Panc1 (cell line): ENCODE results near the gene FBXL19. TPM values are rescaled to one million over a fixed set of nuclear protein-coding genes. Genes with fewer than 3 reads are reported as not detected.

ENCODE experiments used
- ATAC-seq: fragments of 200-7000 bp; cut with Tn5 transposase; 2 replicates; pipeline ENCODE4 v1.9.1; 2020; ENCODE audit warnings: mild to moderate bottlenecking, moderate library complexity
- BruUV-seq: library from RNA; stranded (reverse); fragments of 400-500 nt; replicated peaks from 2 replicates; lab custom pipeline; 2021; lab: Mats Ljungman, UMichigan
- CTCF ChIA-PET: fragments of 300-600 bp; sonication (Branson Sonifier 250); formaldehyde crosslinking; loops from one replicate; lab custom pipeline; 2022; ENCODE audit warnings: antibody characterized with exemption; lab: Charles Lee
- POLR2A ChIA-PET: fragments of 300-600 bp; sonication (Branson Sonifier 250); formaldehyde crosslinking; loops from one replicate; lab custom pipeline; 2022; ENCODE audit warnings: antibody characterized with exemption; lab: Charles Lee
- DNase-seq: peaks from one replicate; pipeline ENCODE4 v3.0.0-alpha.2; 2010; ENCODE audit warnings: low read depth, low spot score
- H3K27ac ChIP-seq: 2 replicates; pipeline ENCODE4 v1.5.1; 2011; ENCODE audit warnings: mild to moderate bottlenecking, low read length, inconsistent platforms
- H3K27me3 ChIP-seq: fragments of 200-500 bp; sonication (Bioruptor generic); 2 replicates; pipeline ENCODE4 v1.6.0; 2014; ENCODE audit warnings: low read length, inconsistent platforms; ENCODE audit not compliant: control insufficient read depth, insufficient read depth
- H3K36me3 ChIP-seq: fragments of 200-500 bp; sonication (Bioruptor generic); 2 replicates; pipeline ENCODE4 v1.5.1; 2014; ENCODE audit warnings: inconsistent platforms, mild to moderate bottlenecking, low read length, moderate library complexity; ENCODE audit not compliant: control insufficient read depth, insufficient read depth
- H3K4me1 ChIP-seq: 2 replicates; pipeline ENCODE4 v1.5.1; 2011; ENCODE audit warnings: inconsistent platforms, mild to moderate bottlenecking, low read length, moderate library complexity; ENCODE audit not compliant: control insufficient read depth, insufficient read depth
- H3K4me3 ChIP-seq, 2 experiments: 2 replicates each; pipeline ENCODE4 v1.5.1; 2011 to 2012; ENCODE audit warnings: low read depth in 2 of 2, low read length in 2 of 2, mild to moderate bottlenecking in 2 of 2, inconsistent platforms in 1 of 2, moderate library complexity in 1 of 2
- H3K9me3 ChIP-seq: fragments of 200-500 bp; sonication (Bioruptor generic); 2 replicates; pipeline ENCODE4 v1.5.1; 2014; ENCODE audit warnings: low read depth, mild to moderate bottlenecking, inconsistent platforms, low read length, moderate library complexity; ENCODE audit not compliant: control insufficient read depth, insufficient read depth
- CTCF ChIP-seq: fragments of 450-650 bp; IDR thresholded peaks from 2 replicates; pipeline ENCODE4 v1.5.1; 2017; ENCODE audit warnings: mild to moderate bottlenecking
- POLR2AphosphoS5 ChIP-seq: IDR thresholded peaks from 2 replicates; pipeline ENCODE4 v1.6.1; 2012; ENCODE audit warnings: mild to moderate bottlenecking, low read depth, low read length, moderate library complexity
- SIN3A ChIP-seq: IDR thresholded peaks from 2 replicates; pipeline ENCODE4 v1.6.1; 2012; ENCODE audit warnings: low read depth, mild to moderate bottlenecking, low read length, moderate library complexity, borderline replicate concordance; ENCODE audit not compliant: insufficient read depth
- TCF7L2 ChIP-seq: IDR thresholded peaks from 2 replicates; pipeline ENCODE4 v1.6.1; 2011; ENCODE audit warnings: mild to moderate bottlenecking, low read depth, low read length, inconsistent platforms
- in situ Hi-C: cut with HindIII; loops from 2 replicates; pipeline ENCODE4 v1.10.0; 2016; ENCODE audit warnings: low sequenced_read_pairs, low pct_unique_long_range_greater_than_20kb
- intact Hi-C: fragments of 100-400 bp; cut with micrococcal nuclease; formaldehyde crosslinking; loops from one replicate; pipeline ENCODE4 v1.10.0; 2022; ENCODE audit not compliant: unreplicated experiment
- total RNA-seq: library from RNA; stranded (reverse); gene quantifications from one replicate; pipeline ENCODE4 v1.2.1, GENCODE V29; 2021; ENCODE audit not compliant: unreplicated experiment
- TF ChIP-seq, protein P1 (sequence below), 2 experiments: IDR thresholded peaks; 2 replicates each; pipeline ENCODE4 v1.6.1; 2011 to 2012; ENCODE audit warnings: low read depth in 2 of 2, control low read depth in 1 of 2, low read length in 1 of 2, mild to moderate bottlenecking in 1 of 2, moderate library complexity in 1 of 2; ENCODE audit not compliant: insufficient read depth in 1 of 2

Gene FBXL19
- total RNA-seq, 1 experiment from 2014 or later = 52.3 TPM

- H3K9me3 ChIP-seq = no peaks in the 10 kb centered on the region
- H3K4me3 ChIP-seq = no peak overlapping the region
- in situ Hi-C loops (no loop called here), intact Hi-C loops (no loop called here)
- peaks cover 6% of the 10 kb centered on the region for H3K4me1 ChIP-seq
- POLR2A ChIA-PET = no interaction called here
- DNase-seq (no peak), ATAC-seq (no peak)
- H3K27ac ChIP-seq = no peak overlapping the region
- TF ChIP-seq, protein P1, sequence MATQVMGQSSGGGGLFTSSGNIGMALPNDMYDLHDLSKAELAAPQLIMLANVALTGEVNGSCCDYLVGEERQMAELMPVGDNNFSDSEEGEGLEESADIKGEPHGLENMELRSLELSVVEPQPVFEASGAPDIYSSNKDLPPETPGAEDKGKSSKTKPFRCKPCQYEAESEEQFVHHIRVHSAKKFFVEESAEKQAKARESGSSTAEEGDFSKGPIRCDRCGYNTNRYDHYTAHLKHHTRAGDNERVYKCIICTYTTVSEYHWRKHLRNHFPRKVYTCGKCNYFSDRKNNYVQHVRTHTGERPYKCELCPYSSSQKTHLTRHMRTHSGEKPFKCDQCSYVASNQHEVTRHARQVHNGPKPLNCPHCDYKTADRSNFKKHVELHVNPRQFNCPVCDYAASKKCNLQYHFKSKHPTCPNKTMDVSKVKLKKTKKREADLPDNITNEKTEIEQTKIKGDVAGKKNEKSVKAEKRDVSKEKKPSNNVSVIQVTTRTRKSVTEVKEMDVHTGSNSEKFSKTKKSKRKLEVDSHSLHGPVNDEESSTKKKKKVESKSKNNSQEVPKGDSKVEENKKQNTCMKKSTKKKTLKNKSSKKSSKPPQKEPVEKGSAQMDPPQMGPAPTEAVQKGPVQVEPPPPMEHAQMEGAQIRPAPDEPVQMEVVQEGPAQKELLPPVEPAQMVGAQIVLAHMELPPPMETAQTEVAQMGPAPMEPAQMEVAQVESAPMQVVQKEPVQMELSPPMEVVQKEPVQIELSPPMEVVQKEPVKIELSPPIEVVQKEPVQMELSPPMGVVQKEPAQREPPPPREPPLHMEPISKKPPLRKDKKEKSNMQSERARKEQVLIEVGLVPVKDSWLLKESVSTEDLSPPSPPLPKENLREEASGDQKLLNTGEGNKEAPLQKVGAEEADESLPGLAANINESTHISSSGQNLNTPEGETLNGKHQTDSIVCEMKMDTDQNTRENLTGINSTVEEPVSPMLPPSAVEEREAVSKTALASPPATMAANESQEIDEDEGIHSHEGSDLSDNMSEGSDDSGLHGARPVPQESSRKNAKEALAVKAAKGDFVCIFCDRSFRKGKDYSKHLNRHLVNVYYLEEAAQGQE (IDR thresholded peaks at IDR 0.05; ENCODE audit: insufficient read depth in 1 of 2, low read depth in 2 of 2, low read length in 1 of 2) = no peak
- no peak for TF ChIP-seq TCF7L2
- no peak for TF ChIP-seq POLR2AphosphoS5
- TF ChIP-seq SIN3A = no peak
- TF ChIP-seq CTCF = no peak; the same call in 1 of the 2 replicates
- BruUV-seq = no TSS peak
- CTCF ChIA-PET = no interaction called here
- H3K36me3 ChIP-seq = peaks cover 3% of the 10 kb centered on the region; the same call in 1 of the 2 replicates
- H3K27me3 ChIP-seq = no peaks in the 10 kb centered on the region
Measured at GRCh38 chr16:30980023-30980371, 56.6 kb downstream of the FBXL19 start.

- Histone ChIP-seq H3K27ac (no peak overlapping the region), H3K27me3 (no peaks in the 10 kb centered on the region), H3K36me3 (peaks cover 3% of the 10 kb centered on the region; the same call in 1 of the 2 replicates), H3K4me1 (peaks cover 9% of the 10 kb centered on the region), H3K4me3 (no peak overlapping the region), H3K9me3 (no peaks in the 10 kb centered on the region)
- DNase-seq (no peak), ATAC-seq (no peak)
- ChIA-PET POLR2A (no interaction called here), CTCF (no interaction called here)
- intact Hi-C loops (no loop called here), in situ Hi-C loops (no loop called here)
- TF ChIP-seq POLR2AphosphoS5 = no peak
- TF ChIP-seq, protein P1 (IDR thresholded peaks at IDR 0.05; ENCODE audit: insufficient read depth in 1 of 2, low read depth in 2 of 2, low read length in 1 of 2) = no peak
- no TSS peak for BruUV-seq
Measured at GRCh38 chr16:30980434-30980833, 57.1 kb downstream of the FBXL19 start.
